Activated CD4-positive, alpha-beta T cell treated with anti-CD3 and anti-CD28 coated beads for 24 hours (primary cell): ENCODE results near the gene OXCT2.

Experiments used
- DNase-seq, 2 donors: peaks; one replicate each; pipeline ENCODE4 v3.0.0-alpha.2; 2020; ENCODE audit warnings: low read depth in 2 of 2

Gene OXCT2

DNA sequence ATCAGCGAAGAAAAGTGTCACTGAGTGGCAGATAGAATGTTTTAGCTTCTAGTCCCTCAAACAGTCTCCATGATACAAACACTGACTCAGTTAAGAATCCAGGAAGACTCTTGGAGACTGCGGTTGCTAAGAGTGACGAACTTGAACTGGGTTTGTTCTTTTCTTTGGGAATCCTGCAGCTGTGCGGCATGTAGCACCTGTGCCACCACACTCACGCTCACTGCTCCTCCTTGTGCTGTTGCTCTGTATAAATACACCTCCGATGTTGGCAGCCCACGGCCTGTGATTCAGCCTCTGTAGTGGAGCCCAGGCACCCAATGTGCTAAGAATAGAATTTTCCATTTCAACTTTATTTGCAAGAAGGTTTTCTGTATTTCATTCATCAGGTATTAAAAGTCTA is 38.0 kb downstream of the OXCT2 start:
- no peak for DNase-seq

DNA sequence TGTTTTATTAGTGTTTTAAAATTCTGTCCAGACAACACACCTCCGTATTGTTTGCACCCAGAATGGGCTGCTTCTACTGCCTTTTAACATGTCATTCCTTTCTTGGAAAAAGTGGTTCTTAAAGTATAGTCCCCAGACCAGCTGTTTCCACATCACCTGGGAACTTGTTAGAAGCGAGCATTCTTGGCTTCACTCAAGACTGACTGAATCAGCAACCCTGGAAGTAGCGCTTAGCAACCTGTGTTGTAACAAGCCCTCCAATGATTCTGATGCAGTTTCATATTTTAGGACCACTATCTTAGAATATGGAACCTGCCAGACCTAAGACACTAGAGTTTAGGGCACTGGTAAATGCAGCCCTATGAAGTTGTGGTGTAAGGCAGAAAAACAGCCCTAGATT is 38.4 kb downstream of the OXCT2 start:
- no peak for DNase-seq

DNA sequence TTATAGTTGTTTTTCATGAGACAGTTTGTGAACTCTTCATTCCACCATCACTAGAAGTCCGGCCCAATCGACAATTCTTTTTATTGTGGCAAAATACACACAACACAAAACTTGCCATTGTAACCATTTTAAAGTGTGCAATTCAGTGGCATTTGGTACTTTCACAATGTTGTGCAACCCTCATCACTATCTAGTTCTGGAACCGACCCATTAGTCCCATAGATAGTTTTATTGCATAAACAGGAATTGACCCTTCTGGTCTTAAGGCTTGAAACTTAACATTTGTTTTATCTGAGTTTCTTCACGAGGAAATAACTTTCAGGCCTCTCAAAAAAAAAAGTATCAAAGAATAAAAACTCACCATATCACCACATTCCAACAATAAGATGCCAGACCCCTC is 41.3 kb downstream of the OXCT2 start:
- no peak for DNase-seq

DNA sequence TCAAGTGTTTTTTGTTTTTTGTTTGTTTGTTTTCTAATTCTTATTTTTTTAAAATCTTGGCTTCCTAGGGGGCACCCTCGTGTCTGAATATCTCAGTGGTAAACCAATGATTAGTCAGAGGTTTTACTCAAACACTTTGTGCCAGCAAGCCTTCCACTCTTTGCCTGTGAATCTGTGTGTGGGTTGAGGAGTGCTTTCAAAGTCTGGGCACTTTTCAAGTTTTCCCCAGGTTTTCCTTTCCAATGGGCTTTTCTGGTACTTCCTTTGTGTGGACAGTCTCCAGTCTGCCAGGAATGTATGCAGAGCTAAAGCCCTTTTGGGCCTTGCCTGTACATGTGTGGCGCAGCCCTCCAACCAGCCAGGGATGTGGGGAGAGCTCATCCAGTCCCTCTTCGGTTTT is 42.1 kb downstream of the OXCT2 start:
- DNase-seq, result no peak

DNA sequence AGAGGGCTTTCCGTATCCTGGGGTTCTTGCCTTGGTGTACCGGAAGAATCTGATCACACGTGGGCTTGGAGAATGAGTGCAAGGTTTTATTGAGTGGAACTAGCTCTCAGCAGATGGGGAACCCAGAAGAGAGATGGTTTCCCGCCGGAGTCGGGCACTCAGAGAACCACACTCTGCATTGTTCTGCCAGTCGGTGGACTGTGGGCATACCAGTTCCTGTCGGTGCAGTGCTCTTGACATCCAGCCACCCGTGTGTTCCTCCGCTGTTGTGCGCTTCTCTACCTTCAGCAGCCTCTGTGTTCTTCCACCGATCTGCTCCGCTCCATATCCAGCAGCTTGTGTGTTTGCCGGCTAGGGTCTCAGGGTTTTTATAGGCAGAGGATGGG is 43.2 kb downstream of the OXCT2 start:
- no peak for DNase-seq

DNA sequence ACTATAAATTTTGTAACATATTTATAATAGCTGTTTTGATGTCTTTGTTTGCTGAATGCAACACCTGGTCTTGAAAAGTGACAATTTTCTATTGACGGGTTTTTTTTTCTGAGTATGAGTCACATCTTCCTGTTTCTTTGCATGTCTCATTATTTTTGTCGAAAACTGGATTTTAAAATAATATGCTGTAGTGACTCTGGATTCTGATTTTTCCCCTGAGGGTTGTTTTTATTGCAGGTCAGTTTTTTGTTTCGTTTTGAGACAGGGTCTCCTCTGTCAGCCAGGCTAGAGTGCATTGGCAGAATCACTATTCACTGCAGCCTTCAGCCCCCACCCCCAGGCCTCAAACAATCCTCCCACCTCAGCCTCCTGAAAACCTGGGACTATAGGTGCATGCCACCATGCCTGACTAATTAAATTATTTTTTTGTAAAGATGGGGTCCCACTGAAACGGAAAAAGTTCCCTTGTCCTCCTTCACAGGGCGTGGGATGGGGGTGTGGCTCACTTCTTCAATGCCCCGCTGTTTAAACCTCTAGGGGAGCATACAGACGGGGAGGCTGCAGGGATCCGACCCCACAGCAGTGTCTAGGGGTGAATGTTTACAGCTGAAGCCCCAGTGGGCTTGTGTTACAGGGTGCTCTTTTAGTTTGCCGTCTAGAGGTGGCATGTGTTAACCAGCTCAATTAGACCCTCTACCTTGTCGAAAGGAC is 43.8 kb downstream of the OXCT2 start:
- DNase-seq, result no peak

DNA sequence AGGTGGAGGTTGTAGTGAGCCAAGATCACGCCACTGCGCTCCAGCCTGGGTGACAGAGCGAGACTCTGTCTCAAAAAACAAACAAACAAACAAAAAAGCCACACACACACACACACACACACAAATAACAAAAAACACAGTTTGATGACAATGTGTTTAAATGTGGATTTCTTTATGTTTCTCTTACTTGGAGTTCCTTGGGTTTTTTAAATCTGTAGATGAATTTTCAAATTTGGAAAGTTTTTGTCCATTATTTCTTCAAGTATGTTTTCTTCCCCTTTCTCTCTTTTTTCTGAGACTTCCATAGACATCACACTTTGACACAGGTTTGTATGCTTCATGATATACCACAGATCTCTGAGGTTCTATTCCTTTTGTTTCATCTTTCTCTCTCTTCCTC is 44.5 kb downstream of the OXCT2 start:
- DNase-seq, result no peak

DNA sequence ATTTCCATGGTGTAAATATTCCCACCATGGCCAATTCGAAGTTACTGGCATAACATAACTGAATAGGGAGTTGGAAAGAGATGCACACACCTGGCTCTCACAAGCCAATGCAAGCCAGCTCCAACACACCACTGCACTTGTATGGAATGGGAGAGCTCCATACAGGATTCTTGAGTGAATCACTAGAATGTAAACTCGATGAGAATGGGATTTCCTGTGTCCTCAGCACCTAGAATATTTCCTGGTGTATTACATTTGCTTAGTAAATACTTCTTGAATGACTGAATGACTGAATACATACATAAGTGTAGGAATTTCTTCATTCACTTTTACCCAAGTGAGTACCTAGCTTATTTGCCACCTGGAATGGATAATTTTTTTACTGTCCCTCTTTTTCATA is 48.7 kb downstream of the OXCT2 start:
- DNase-seq, result no peak

DNA sequence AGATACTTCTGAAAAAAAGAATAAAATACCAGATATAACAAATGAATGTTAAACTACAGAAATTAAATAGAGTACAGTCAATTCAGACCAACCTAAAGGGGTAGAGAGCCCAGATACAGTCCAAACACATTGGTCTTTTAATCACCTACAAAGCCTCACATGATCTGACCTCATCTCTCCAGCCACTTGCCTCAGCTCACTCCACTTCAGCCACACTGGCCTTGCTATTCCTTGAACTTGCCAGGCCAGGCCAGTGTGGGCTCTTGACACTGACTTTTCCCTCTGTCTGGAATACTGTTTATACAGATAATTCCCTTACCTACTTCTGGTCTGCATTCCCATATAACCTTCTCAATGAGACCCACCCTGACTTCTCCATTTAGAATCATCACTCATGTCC is 49.5 kb downstream of the OXCT2 start:
- DNase-seq, result no peak

DNA sequence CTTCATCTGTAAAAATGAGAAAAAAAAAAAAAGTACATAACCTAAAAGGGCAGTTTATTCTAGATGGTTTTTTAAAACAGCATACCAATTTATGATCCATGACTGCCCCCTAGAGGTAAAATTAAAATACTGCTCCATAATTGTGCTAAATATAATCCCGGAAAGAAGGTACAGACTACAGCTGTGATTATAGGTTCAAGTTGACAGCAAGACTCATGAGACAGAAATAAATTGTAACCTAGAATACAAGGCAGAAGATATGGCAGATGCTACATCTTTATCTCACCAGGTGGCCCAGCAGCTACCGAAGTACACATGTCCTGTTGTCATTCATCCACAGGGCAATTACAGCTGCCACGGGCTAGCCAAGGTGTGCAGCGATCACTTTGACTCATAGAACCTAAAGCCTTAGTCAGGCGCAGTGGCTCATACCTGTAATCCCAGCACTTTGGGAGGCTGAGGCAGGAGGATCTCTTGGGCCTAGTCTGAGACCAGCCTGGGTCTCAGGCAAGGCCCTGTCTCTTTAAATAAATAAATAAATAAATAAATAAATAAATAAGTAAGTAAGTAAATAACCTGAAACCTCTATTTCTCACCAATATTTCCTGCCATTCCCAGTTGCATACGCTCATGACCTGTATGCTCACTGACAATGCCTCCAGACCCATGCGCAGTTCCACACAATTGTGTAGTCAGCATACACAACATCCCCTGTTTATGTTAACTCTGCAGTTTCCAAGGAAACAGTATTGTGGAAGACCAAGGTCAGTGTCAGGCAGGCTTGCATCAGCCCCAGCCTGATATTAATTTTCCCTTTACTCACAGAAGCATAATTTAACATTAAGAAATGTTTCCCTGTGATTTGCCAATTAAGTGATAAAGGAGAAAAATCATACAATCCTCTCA is 50.8 kb downstream of the OXCT2 start:
- no peak for DNase-seq
